Activated CD8-positive, alpha-beta memory T cell treated with anti-CD3 and anti-CD28 coated beads for 4 hours (primary cell): ENCODE measurements around the gene SON.
"Not testable (repeated sequence)": the region's sequence is repeated elsewhere in the genome, so short reads cannot be mapped to it uniquely, and the experiment has no call there.

Source experiments
- DNase-seq, 2 donors: peaks; one replicate each; pipeline ENCODE4 v3.0.0-alpha.2; 2020; ENCODE audit warnings: low read depth in 2 of 2

Gene SON

DNA sequence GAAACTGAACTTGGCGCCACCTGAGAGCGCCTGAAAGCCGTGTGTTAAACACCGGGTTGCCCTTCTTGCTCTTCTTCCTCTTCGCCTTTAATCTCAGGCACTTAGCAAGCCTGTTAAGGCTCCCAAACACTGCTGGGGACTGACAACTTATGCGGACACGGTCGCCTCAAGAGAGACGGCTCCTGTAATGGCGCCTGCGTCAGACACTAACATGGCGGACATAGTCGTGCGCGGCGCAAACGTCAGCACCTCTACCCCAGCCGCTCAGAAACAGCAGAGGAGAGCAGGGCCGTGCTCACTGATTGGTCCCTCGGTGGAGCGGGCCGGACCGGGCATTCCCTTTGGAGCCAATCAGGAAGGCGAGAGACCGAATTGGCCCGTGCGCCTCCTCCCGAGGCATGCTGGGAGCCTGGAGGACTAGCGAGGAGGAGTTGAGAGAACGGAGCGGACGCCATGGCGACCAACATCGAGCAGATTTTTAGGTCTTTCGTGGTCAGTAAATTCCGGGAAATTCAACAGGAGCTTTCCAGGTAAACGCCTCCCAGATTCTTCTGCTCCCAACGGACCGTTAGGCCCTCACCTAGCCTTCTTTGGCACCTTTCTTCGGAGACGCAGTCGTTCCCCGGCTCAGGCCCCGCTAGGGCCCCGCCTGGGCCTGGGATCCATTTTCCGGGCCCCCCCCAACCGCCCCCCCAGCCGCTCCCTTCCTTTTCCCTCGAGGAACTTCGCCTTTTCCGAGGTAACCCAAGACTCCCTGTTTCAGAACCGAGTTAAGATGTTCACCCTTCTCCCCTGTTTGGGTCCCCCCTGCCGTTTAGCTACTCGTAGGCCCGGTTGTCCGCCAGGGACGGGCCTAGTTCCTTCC lies at the start of gene SON:
SON (plus strand) TSS at position 399 of the 865 bp plus-strand sequence; CDS start at position 454, 55 bp downstream.
- peak; percentile 94 to 98 for DNase-seq

- no peak for DNase-seq
Measured at GRCh38 chr21:33493756-33494155, 49.1 kb upstream of the SON start.

DNA sequence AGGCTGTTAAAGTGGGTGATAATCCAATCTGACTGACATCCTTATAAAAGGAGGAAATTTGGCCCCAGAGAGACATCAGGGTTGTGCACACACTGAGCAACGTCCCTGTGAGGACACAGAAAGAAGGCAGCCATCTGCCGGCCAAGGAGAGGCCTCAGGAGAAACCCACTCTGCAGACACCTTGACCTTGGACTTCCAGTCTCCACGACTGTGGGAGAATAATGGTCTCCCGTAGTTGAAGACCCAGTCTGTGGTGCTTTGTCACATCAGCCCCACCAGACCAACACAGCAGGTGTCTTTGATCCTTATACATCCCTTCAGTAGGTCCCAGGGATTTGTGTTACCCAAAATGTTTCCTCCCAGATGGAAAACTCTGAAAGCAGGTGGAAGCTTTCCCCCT lies 47.1 kb upstream of the SON start:
- DNase-seq = no peak

DNA sequence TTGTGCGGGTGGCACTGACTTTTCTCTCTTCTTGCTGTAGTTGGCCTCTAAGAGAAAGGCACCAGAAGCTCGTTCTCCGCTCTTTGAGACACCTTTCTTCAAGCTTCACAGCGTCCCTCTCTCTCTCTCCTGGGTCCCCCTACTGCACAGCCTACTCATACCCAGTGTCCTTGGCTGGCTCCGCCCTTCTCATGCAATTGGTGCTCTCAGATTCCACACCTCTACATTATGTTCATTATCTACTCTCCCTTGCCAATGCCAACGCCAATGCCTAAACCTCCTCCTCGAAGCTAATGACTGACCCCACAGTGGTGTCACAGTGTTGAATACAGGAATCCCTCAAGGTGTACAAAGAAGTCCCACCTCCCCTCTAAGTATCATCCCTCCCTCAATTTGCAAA lies 46.5 kb upstream of the SON start:
- DNase-seq = no peak

DNA sequence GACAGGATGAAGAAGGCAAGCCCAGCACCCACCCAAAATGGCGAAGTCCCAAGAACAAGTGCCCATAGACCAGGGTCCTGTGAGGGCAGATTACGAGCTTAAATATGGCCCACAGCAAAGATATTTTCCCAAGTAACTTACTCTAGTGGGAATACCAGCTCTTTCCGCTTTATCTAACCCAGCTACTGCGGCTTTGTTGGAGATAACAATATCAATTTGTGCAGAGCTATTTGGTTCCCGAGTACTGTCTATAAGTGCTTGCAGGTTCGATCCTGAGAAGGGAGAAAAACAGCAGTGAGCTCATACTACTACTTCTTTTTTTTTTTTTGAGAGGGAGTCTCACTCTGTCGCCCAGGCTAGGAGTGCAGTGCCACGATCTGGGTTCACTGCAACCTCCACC lies 37.0 kb upstream of the SON start:
- DNase-seq = no peak

DNA sequence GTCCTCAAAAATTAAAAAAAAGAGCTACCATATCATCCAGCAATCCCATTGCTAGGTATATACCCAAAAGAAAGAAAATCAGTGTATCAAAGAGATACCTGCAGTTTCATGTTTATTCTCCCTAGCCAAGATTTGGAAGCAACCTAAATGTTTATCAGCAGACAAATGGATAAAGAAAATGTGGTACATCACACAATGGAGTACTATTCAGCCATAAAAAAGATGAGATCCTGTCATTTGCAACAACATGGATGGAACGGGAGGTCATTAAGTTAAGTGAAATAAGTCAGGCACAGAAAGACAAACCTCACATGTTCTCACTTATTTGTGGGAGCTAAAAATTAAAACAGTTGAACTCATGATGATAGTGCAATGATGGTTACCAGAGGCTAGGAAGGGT lies 35.8 kb upstream of the SON start:
- not testable (repeated sequence) for DNase-seq

DNA sequence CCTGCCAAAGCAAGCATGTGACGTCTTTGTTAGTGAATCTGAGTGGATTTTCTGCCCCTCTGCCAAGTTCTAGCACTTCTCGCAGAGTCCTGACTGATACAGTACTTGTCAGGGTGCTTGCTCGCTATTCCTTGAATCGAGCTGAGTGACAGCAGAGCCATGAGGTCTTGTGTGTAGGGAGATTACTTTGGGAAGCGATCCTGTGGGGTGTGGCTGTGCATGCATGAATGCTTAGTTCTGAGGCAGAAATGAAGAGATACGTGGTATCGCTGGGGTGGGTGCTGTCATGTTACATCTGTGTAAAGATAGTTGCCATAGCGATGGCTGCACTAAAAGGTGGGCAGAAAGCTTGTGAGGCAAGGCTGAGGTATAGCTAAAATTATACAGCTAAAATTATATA lies 32.0 kb upstream of the SON start:
- no peak for DNase-seq

GRCh38 chr21:33511639-33512038 lies 31.2 kb upstream of the SON start:
- DNase-seq = no peak

GRCh38 chr21:33512481-33512880 lies 30.4 kb upstream of the SON start:
- DNase-seq = no peak

DNA sequence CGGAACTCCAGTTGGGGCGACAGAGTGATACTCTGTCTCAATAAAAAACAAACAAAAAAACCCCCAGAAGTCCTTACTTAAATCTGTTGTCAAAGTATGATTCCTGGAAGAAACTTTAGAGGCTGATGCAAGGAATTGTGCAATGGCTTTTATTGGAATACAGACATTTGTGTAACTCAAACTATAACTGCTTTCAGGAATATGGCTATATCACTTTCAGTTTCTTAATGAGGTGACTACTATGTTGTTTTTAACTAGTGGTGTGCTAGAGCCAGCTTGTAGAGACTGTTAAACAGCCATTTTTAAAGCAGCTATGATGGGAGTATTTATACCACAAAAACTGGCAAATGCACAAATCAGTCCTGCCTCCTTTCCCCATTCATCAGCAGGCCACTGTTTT lies 28.6 kb upstream of the SON start:
- DNase-seq = no peak

DNA sequence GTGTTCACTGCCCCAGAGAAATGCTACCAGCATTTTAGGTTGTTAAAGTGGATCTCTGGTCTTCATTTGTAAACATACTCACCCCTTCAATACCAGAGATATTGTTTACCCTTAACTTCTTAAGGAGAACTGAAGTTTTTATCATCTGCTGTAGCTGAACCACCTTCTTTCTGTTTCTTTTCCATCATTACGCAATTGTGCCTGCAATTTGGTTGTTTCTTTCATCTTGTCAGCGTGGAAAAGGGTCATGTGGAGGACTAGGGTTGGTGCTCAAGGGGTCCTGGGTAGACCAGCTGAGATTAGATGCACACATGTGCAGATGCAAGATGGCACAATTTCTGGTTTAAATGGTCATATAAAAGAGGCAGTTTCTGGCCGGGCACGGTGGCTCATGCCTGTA lies 23.9 kb upstream of the SON start:
- no peak for DNase-seq

GRCh38 chr21:33522297-33522952 lies 20.4 kb upstream of the SON start:
- no peak for DNase-seq

- no peak for DNase-seq
Measured at GRCh38 chr21:33522953-33523349, 19.9 kb upstream of the SON start.

DNA sequence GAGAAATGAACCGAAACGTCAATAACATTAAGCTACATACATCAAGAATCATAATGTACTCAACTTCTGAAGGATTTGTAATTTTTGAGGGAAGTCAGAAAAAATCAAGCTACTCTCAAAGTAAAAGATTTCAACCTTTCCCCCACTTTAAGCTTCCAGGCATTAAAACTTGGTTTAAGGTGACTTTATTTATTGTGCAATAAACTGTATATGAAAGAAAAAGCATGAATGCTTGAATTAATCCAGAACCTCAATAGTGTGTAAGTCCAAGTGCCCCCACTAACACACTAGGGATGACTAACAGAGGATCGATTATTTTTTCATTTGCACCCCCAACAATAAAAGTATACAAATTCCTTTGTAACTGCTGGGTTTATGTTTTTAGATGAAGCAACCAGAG lies 11.8 kb upstream of the SON start:
- no peak for DNase-seq

DNA sequence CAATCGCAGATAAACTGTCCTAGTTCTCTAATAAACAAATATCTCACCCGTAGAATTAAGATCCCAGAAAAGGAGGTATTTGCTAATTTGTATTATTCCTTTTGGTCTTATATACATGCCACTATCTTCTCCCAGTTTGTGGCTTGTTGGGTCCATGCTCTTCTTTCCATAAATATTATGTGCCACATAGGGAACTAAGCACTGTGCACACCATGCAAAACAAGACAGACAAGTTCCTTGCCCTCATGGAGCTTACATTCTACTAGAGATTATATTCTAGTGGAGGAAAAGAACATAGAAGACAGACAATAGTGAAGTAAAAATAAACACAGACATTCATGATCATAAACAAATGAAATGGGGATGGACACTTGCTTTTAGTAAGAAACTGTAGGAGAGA lies 5.6 kb upstream of the SON start:
- no peak for DNase-seq

DNA sequence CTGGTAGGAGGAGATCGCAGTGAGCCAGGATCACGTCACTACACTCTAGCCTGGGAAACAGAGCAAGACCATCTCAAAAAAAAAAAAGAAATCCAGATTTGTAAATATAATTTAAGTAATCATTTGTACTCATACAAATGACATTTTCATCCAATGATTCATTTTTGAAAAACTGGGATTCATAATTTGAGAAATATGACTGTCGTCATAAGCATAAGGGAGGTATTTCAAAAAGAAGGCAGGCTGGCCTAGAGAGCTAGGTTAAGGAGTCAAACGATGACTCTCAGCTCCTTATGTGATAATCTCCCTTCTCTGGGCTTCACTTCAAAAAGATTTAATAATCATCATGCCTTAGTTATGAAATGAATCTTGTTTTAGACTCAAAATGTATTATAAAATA lies 3.2 kb upstream of the SON start:
- DNase-seq = no peak

DNA sequence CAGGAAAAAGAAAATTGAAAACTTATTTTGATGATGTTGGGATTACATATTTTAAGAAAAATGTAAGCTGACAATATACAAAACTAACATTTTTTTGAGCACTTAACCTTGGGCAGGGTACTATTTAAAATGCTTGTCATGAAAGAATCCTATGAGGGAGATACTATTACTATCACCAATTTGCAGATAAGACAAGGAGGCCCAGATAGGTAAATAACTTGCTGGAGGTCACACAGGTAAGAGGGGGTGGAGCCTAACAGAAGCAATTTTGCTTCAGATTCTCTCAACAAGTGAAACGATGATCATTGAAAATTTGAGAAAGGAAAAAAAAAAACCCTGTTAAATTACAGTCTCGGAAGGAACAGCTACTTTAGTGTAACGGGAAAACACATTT lies 2.1 kb upstream of the SON start:
- no peak for DNase-seq

DNA sequence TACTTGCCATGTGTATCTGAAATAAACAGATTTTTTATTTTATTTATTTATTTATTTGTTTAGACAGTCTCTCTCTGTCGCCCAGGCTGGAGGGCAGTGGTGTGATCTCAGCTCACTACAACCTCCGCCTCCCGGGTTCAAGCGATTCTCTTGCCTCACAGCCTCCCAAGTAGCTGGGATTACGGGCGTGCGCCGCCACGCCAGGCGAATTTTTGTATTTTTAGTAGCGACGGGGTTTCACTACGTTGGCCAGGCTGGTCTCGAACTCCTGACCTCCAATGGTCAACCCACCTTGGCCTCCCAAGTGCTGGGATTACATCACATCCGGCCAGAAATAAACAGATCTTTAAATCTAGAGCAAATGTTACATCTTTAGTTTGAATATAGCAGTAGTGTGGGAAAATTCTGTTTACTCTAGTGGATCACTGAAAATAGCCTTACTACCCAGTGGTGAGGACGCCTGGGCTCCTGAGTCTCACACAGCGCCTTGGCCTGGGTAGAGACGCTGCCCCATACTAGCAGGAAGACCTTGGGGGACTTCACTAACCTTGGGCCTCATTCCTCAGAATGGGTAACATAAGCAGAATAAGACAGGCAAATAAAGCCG lies 1.6 kb upstream of the SON start:
- DNase-seq = no peak

GRCh38 chr21:33541756-33542639 lies 840 bp upstream of the SON start, which contains the start of gene GART:
Gene GART (minus strand): TSS chr21:33542117. CDS start chr21:33539315, 2,802 bp downstream.
- DNase-seq = peak; percentile 65 to 66

GRCh38 chr21:33543505-33544129 lies 779 bp downstream of the SON start:
- peak in 1 of 2 donors; percentile 36 for DNase-seq

DNA sequence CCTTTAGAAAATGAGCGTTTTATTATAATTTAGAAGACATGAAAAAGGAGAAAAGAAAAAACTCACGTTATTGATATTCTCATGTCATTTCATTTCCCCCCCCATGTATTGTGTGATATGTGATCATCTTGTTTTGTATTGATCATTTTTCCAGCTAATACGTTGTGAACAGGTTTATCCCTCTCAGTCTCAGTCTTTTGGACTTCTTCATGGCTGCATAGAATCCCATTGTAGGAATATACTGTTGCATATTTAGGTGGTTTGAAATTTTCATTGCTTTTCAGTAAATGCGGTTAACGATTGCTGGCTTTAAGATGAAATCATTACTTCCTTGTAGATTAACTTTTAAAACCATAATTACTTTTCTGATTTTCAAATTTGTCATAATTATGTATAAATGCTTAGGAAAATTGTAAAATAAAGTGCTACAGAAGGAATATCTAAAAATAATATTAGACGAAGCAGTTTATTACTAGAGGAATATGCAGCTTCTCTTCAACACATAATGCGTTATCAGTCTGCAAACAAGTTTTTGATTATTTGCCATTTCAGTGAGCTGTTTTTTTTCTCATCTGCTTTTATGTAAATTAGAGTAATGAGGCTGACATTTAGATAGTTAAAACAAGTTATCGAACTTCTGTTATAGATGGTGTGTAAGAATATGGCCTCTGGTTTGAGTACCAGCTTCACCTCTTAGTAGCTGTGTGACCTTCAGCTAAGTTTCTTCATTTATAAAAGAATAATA lies 1.8 kb downstream of the SON start:
- DNase-seq = no peak
